Activated naive CD8-positive, alpha-beta T cell (primary cell): ENCODE results near the gene ABHD12B.
"Not testable (repeated sequence)": the region's sequence is repeated elsewhere in the genome, so short reads cannot be mapped to it uniquely, and the experiment has no call there.

Experiments
- H3K27ac Mint-ChIP-seq: one replicate; pipeline ENCODE4 v1.8.0; 2021; ENCODE audit warnings: mixed read lengths
- H3K27me3 Mint-ChIP-seq: one replicate; pipeline ENCODE4 v1.8.0; 2021; ENCODE audit warnings: mixed read lengths
- H3K36me3 Mint-ChIP-seq: one replicate; pipeline ENCODE4 v1.8.0; 2021; ENCODE audit warnings: mixed read lengths
- H3K4me1 Mint-ChIP-seq: one replicate; pipeline ENCODE4 v1.8.0; 2021; ENCODE audit warnings: low read depth, mixed read lengths
- H3K4me3 Mint-ChIP-seq: one replicate; pipeline ENCODE4 v1.8.0; 2021; ENCODE audit warnings: mild to moderate bottlenecking, mixed read lengths
- H3K9me3 Mint-ChIP-seq: one replicate; pipeline ENCODE4 v1.8.0; 2021; ENCODE audit warnings: low read depth, mixed read lengths

Gene ABHD12B

GRCh38 chr14:50897658-50898175 is 25.9 kb downstream of the ABHD12B start:
- H3K4me3 Mint-ChIP-seq = no peak overlapping the region
- H3K27ac Mint-ChIP-seq = no peak overlapping the region
- H3K27me3 Mint-ChIP-seq = peaks cover 1% of the 10 kb centered on the region
- no peaks in the 10 kb centered on the region for H3K4me1 Mint-ChIP-seq
- H3K36me3 Mint-ChIP-seq = peaks cover 2% of the 10 kb centered on the region
- H3K9me3 Mint-ChIP-seq = no peaks in the 10 kb centered on the region

- no peaks in the 10 kb centered on the region for H3K4me1 Mint-ChIP-seq
- peaks cover 5% of the 10 kb centered on the region for H3K9me3 Mint-ChIP-seq
- peaks cover 5% of the 10 kb centered on the region for H3K36me3 Mint-ChIP-seq
- no peak overlapping the region for H3K27ac Mint-ChIP-seq
- no peaks in the 10 kb centered on the region for H3K27me3 Mint-ChIP-seq
- H3K4me3 Mint-ChIP-seq = no peak overlapping the region
These were observed 29.5 kb downstream of the ABHD12B start for GRCh38 chr14:50901361-50901760.

GRCh38 chr14:50904719-50905118 is 32.9 kb downstream of the ABHD12B start:
- Mint-ChIP-seq H3K27me3 (no peaks in the 10 kb centered on the region), H3K4me1 (no peaks in the 10 kb centered on the region), H3K4me3 (no peak overlapping the region), H3K9me3 (peaks cover 5% of the 10 kb centered on the region), H3K36me3 (peaks cover 6% of the 10 kb centered on the region), H3K27ac (no peak overlapping the region)

GRCh38 chr14:50906326-50907065 is 34.6 kb downstream of the ABHD12B start:
- no peaks in the 10 kb centered on the region for H3K4me1 Mint-ChIP-seq
- peaks cover 6% of the 10 kb centered on the region for H3K36me3 Mint-ChIP-seq
- peaks cover 5% of the 10 kb centered on the region for H3K9me3 Mint-ChIP-seq
- no peak overlapping the region for H3K4me3 Mint-ChIP-seq
- no peak overlapping the region for H3K27ac Mint-ChIP-seq
- H3K27me3 Mint-ChIP-seq = peaks cover 2% of the 10 kb centered on the region

GRCh38 chr14:50910495-50911420 is 38.9 kb downstream of the ABHD12B start:
- H3K36me3 Mint-ChIP-seq = peaks cover 3% of the 10 kb centered on the region
- no peak overlapping the region for H3K4me3 Mint-ChIP-seq
- no peaks in the 10 kb centered on the region for H3K9me3 Mint-ChIP-seq
- no peaks in the 10 kb centered on the region for H3K4me1 Mint-ChIP-seq
- peaks cover 5% of the 10 kb centered on the region for H3K27me3 Mint-ChIP-seq
- H3K27ac Mint-ChIP-seq = no peak overlapping the region

- H3K4me3 Mint-ChIP-seq = no peak overlapping the region
- H3K4me1 Mint-ChIP-seq = no peaks in the 10 kb centered on the region
- no peak overlapping the region for H3K27ac Mint-ChIP-seq
- H3K9me3 Mint-ChIP-seq = no peaks in the 10 kb centered on the region
- H3K36me3 Mint-ChIP-seq = no peaks in the 10 kb centered on the region
- H3K27me3 Mint-ChIP-seq = no peaks in the 10 kb centered on the region
These were observed 45.6 kb downstream of the ABHD12B start for GRCh38 chr14:50917449-50917848.

- H3K4me1 Mint-ChIP-seq, H3K27me3 Mint-ChIP-seq, H3K9me3 Mint-ChIP-seq, H3K27ac Mint-ChIP-seq, H3K4me3 Mint-ChIP-seq, H3K36me3 Mint-ChIP-seq: not testable (repeated sequence)
These were observed 47.7 kb downstream of the ABHD12B start for GRCh38 chr14:50919524-50919923.

- Mint-ChIP-seq H3K27ac (no peak overlapping the region), H3K9me3 (no peaks in the 10 kb centered on the region), H3K36me3 (no peaks in the 10 kb centered on the region), H3K4me3 (no peak overlapping the region), H3K4me1 (no peaks in the 10 kb centered on the region), H3K27me3 (peaks cover 2% of the 10 kb centered on the region)
These were observed 48.8 kb downstream of the ABHD12B start for GRCh38 chr14:50920482-50921230.

GRCh38 chr14:50922803-50923202 is 51.0 kb downstream of the ABHD12B start:
- Mint-ChIP-seq H3K27me3 (peaks cover 2% of the 10 kb centered on the region), H3K27ac (no peak overlapping the region)

GRCh38 chr14:50924236-50924635 is 52.4 kb downstream of the ABHD12B start:
- H3K36me3 Mint-ChIP-seq = no peaks in the 10 kb centered on the region

More at GRCh38 chr14:50922803-50923202, 51.0 kb downstream of the ABHD12B start:
- Mint-ChIP-seq H3K36me3 (no peaks in the 10 kb centered on the region), H3K4me3 (no peak overlapping the region), H3K9me3 (no peaks in the 10 kb centered on the region), H3K4me1 (no peaks in the 10 kb centered on the region)

GRCh38 chr14:50924843-50925242 is 53.0 kb downstream of the ABHD12B start:
- Mint-ChIP-seq H3K36me3 (no peaks in the 10 kb centered on the region), H3K4me1 (no peaks in the 10 kb centered on the region), H3K27ac (no peak overlapping the region), H3K4me3 (no peak overlapping the region), H3K9me3 (no peaks in the 10 kb centered on the region), H3K27me3 (peaks cover 2% of the 10 kb centered on the region)

More at GRCh38 chr14:50924236-50924635, 52.4 kb downstream of the ABHD12B start:
- no peak overlapping the region for H3K27ac Mint-ChIP-seq
- H3K4me1 Mint-ChIP-seq = no peaks in the 10 kb centered on the region
- no peak overlapping the region for H3K4me3 Mint-ChIP-seq
- H3K9me3 Mint-ChIP-seq = no peaks in the 10 kb centered on the region
- peaks cover 2% of the 10 kb centered on the region for H3K27me3 Mint-ChIP-seq

GRCh38 chr14:50926851-50927386 is 55.1 kb downstream of the ABHD12B start:
- no peaks in the 10 kb centered on the region for H3K9me3 Mint-ChIP-seq
- no peaks in the 10 kb centered on the region for H3K36me3 Mint-ChIP-seq
- H3K4me3 Mint-ChIP-seq = no peak overlapping the region
- no peaks in the 10 kb centered on the region for H3K4me1 Mint-ChIP-seq
- H3K27me3 Mint-ChIP-seq = peaks cover 5% of the 10 kb centered on the region
- H3K27ac Mint-ChIP-seq = no peak overlapping the region

- no peak overlapping the region for H3K27ac Mint-ChIP-seq
- H3K27me3 Mint-ChIP-seq = peaks cover 3% of the 10 kb centered on the region
- no peaks in the 10 kb centered on the region for H3K9me3 Mint-ChIP-seq
- H3K36me3 Mint-ChIP-seq = no peaks in the 10 kb centered on the region
- no peak overlapping the region for H3K4me3 Mint-ChIP-seq
- no peaks in the 10 kb centered on the region for H3K4me1 Mint-ChIP-seq
These were observed 56.3 kb downstream of the ABHD12B start for GRCh38 chr14:50928002-50928635.

- Mint-ChIP-seq H3K4me1 (no peaks in the 10 kb centered on the region), H3K27ac (no peak overlapping the region), H3K9me3 (no peaks in the 10 kb centered on the region), H3K27me3 (peaks cover 6% of the 10 kb centered on the region), H3K36me3 (no peaks in the 10 kb centered on the region), H3K4me3 (no peak overlapping the region)
These were observed 57.7 kb downstream of the ABHD12B start for GRCh38 chr14:50929506-50929905.
